D721Med (cell line): Measurements from ENCODE around the gene MAD1L1.

Experiments used
- DNase-seq: peaks from one replicate; pipeline ENCODE4 v3.0.0; 2011; ENCODE audit warnings: low spot score; ENCODE audit not compliant: insufficient read length
- FAIRE-seq: peaks from 2 replicates; lab custom pipeline; 2011; peaks lifted over from hg19 to GRCh38; lab: Jason Lieb, UNC
- TF ChIP-seq, protein P1 (sequence below): IDR thresholded peaks from 2 replicates; pipeline ENCODE4 v1.5.1; 2012; ENCODE audit warnings: mild to moderate bottlenecking, control low read depth; ENCODE audit not compliant: insufficient read depth; ENCODE audit errors: missing control alignments

Gene MAD1L1

DNA sequence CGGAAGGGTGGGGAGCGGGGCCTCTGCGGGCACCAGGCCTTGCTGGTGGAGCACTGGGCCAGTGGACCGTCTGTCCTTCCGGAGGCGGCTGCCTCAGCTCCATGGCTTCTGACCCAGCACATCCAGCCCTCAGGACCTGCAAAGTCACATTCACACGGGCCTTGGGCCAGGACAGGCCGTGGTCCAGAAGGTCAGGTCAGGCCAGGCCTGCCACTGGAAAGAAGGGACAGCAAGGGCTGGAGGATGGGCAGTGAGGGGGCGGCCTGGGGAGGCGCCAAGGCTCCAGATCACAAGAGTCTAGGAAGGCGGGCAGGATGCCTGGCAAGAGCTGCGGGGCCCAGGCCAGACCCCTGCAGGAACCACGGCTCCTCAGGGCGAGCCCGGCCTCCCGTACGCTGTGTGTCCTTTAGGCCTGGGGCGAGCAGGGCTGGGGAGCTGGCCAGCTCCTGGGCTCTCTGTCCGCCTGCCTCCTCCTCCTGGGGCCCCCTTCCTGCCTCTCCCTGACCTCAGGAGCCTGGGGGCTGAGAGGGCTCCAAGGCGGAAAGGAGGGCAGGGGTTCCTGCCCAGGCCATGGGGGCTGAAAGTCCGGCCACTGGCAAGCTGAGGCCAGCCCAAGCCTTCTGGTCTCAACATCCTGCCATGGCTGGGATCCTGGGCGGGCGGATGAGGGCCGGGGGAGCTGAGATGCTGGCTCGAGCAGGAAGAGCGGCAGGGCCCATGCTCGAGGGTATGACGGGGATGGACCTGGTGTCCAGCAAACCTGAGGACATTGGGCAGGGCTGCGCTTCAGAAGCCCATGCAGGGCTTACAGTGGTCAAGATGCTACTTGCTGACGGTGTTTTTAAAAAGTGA lies 336.9 kb downstream of the MAD1L1 start:
- no peak for DNase-seq
- TF ChIP-seq, protein P1, sequence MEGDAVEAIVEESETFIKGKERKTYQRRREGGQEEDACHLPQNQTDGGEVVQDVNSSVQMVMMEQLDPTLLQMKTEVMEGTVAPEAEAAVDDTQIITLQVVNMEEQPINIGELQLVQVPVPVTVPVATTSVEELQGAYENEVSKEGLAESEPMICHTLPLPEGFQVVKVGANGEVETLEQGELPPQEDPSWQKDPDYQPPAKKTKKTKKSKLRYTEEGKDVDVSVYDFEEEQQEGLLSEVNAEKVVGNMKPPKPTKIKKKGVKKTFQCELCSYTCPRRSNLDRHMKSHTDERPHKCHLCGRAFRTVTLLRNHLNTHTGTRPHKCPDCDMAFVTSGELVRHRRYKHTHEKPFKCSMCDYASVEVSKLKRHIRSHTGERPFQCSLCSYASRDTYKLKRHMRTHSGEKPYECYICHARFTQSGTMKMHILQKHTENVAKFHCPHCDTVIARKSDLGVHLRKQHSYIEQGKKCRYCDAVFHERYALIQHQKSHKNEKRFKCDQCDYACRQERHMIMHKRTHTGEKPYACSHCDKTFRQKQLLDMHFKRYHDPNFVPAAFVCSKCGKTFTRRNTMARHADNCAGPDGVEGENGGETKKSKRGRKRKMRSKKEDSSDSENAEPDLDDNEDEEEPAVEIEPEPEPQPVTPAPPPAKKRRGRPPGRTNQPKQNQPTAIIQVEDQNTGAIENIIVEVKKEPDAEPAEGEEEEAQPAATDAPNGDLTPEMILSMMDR: no peak
- no peak for FAIRE-seq

DNA sequence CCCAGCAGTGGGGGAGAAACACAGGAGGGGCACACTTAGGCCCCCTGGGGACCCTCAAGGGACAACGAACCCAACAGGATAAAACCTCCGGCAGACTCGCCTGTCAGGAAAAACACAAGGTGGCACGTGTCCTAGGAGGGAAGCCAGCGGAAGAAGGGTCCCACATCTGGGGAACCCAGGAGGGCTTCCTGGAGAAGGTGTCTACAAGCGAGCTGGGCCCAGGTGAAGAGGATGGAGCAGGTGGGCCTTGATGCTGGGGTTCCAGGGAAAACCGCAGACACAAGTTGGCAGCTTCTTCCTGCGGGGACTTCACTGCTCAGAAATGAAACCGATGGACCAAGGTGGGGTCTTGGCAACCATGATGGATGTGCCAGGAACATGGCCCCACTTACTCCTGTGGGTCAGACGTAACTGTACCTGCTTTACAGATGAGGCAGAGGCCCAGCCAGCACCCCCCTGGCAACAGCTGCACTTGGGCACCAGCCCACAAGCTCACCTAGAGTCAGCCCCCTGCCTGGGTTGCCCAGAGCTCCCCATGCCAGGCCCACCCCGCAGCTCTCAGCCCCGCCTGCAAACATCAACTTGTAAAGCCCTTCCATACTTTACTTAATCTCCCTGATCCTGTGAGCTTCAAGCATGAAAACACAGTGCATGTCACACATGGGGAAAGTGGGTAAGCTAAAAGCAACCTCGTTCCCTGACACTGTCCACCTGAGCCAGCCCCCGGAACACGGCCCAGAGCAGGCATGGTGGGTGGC lies 337.7 kb downstream of the MAD1L1 start:
- TF ChIP-seq, protein P1: no peak
- peak; percentile 60 for DNase-seq
- FAIRE-seq: no peak

DNA sequence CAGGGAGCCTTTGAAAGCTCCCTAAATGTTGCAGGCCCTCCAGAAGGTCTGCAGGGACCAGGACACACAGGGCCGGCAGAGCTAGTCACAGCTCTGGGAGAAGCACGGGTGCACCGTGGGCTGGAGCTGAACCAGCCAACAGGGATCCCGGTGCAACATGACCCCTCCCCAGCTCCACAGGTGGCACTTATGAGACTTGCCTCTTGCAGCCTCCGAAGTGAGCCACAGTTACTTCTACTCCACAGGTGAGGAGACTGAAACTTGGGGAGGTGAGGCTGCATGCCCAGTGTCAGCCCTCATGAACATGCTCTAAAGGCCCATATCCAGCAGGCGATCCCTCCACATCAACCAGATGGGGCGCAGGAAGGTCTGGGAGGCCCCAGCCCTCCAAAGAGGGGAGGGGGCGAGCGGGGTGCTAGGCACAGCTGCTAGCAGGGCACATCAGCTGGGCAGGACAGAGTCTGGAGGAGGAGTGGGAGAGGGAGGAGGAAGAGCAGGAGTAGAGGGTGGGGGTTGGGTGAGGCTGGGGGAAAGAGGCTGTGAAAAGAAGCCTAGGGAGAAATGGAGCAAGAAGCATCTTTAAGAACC lies 338.3 kb downstream of the MAD1L1 start:
- FAIRE-seq (no peak), DNase-seq (no peak)
- TF ChIP-seq, protein P1: no peak

DNA sequence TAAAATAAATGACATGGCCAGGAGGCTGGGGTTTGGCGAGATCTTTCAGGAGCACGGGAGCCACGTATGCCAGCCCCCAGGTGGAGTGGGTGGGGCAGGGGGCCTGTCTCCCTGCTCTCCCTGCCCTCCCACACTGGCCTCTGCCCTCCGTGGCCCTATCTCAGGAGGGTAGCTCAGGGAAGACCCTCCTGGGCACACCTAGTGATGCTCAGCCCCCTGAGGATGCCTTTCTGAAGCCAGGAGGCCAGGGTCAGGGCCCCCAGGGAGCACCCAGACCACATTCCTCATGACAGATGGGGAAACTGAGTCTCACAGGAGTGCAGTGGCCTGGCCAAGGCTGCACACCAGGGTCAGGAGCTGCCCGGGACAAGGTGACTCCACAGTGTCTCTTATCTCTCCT lies 339.3 kb downstream of the MAD1L1 start:
- TF ChIP-seq, protein P1: no peak
- no peak for DNase-seq
- no peak for FAIRE-seq

DNA sequence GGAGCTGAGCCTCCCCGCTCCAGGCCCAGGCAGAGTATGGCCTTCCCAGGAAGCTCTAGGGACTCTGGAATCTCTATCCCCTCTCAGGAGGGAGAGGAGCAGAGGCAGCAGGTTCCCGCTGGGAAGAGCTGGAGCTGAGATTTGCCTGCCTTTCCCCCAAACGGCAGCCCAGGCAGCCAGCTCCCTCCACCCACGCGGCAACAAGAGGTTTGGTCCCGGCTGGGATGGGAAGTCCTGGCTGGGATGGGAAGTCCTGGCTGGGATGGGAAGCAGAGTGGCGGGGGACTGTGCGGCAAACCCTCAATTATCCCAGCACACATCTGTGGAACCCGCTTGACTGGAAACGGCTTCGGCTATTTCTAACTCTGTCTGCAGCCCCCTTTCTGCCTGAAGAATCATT lies 339.7 kb downstream of the MAD1L1 start:
- FAIRE-seq (no peak), DNase-seq (no peak)
- TF ChIP-seq, protein P1: no peak

DNA sequence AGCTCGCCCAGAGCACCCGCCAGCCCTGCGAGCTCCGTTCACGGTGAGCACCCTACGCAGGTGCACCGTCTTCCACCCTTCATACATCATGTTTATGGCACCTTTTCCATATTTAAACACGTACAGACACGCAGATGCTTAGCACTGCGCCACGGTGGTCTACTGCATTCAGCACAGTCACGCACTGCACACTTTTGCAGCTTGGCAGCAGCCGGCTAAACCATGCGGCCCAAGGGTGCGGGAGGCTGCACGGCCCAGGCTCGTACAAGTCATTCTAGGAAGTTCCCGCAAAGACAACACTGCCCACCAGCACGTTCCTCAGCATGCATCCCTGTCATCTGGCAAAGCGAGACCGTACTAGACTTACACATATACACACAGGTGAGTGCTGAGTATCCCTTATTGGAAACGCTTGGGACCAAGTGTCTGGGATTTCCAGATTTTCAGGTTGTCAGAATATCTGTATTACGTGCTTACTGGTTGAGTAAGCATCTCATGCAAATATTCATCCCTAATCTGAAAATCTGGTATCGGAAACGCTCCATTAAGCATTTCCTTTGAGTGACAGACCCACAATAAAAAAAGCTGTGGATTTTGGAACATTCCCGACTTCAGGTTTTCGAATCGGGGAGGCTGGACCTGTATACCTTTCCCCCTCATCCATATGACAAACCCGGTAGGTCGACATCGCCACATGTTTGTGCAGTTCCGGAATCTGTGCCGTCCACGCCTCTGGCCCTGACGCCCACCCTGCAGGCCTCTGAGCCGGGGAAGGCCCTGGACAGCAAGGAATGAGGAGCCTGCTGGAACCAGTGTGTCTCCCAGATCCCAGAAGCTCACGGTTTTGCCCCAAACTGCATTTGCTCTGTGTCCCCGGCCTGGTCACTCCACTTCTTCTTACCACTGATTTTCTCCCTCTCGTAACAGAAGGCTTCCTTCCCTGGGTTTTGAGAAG lies 340.5 kb downstream of the MAD1L1 start:
- TF ChIP-seq, protein P1: no peak
- DNase-seq (no peak), FAIRE-seq (no peak)
